Loucy (cell line): Measurements from ENCODE around the gene APBB3.

Experiments
- H2AFZ ChIP-seq: fragments of 200-600 bp; sonication (generic); 2 replicates; pipeline ENCODE4 v1.6.0; 2016; ENCODE audit warnings: antibody characterized with exemption, mild to moderate bottlenecking, low read length, moderate library complexity
- H3F3A ChIP-seq: fragments of 200-600 bp; 2 replicates; pipeline ENCODE4 v1.6.0; 2016; ENCODE audit warnings: antibody characterized with exemption, low read depth, mild to moderate bottlenecking
- H3K27me3 ChIP-seq: fragments of 200-600 bp; sonication (generic); 2 replicates; pipeline ENCODE4 v1.6.1; 2014; ENCODE audit warnings: low read length, mild to moderate bottlenecking; ENCODE audit not compliant: insufficient read depth, poor library complexity, severe bottlenecking
- H3K36me3 ChIP-seq: fragments of 200-600 bp; sonication (generic); 2 replicates; pipeline ENCODE4 v1.6.1; 2016; ENCODE audit warnings: low read length; ENCODE audit not compliant: insufficient read depth
- H3K4me1 ChIP-seq: fragments of 200-600 bp; sonication (generic); 2 replicates; pipeline ENCODE4 v1.5.1; 2014; ENCODE audit warnings: low read length, mild to moderate bottlenecking; ENCODE audit not compliant: insufficient read depth, poor library complexity, severe bottlenecking
- H3K4me2 ChIP-seq: fragments of 200-600 bp; sonication (generic); 2 replicates; pipeline ENCODE4 v1.6.0; 2014; ENCODE audit warnings: antibody characterized with exemption, low read length, low read depth, mild to moderate bottlenecking; ENCODE audit not compliant: poor library complexity, severe bottlenecking
- H3K4me3 ChIP-seq: fragments of 200-600 bp; sonication (generic); 2 replicates; pipeline ENCODE4 v1.5.1; 2014; ENCODE audit warnings: low read length, mild to moderate bottlenecking, mixed read lengths; ENCODE audit not compliant: poor library complexity, severe bottlenecking
- H3K79me2 ChIP-seq: fragments of 200-600 bp; sonication (generic); 2 replicates; pipeline ENCODE4 v1.6.1; 2014; ENCODE audit warnings: low read length; ENCODE audit not compliant: insufficient read depth
- H3K9ac ChIP-seq: fragments of 200-600 bp; sonication (generic); 2 replicates; pipeline ENCODE4 v1.6.0; 2014; ENCODE audit warnings: mild to moderate bottlenecking, low read depth, low read length, moderate library complexity; ENCODE audit not compliant: poor library complexity, severe bottlenecking
- H3K9me2 ChIP-seq: fragments of 200-600 bp; sonication (generic); replicated peaks from 2 replicates; pipeline ENCODE4 v1.6.1; 2016; ENCODE audit warnings: low read depth, low read length, mixed read lengths
- H3K9me3 ChIP-seq: fragments of 200-600 bp; sonication (generic); 2 replicates; pipeline ENCODE4 v1.6.1; 2014; ENCODE audit warnings: mild to moderate bottlenecking, antibody characterized with exemption, low read length, low read depth; ENCODE audit not compliant: insufficient read depth
- H4K20me1 ChIP-seq: fragments of 200-600 bp; sonication (generic); 2 replicates; pipeline ENCODE4 v1.6.0; 2014; ENCODE audit warnings: antibody characterized with exemption, low read length, mild to moderate bottlenecking; ENCODE audit not compliant: insufficient read depth, poor library complexity, severe bottlenecking
- EZH2phosphoT487 ChIP-seq: fragments of 200-600 bp; IDR thresholded peaks from 2 replicates; pipeline ENCODE4 v1.6.1; 2018; ENCODE audit warnings: antibody characterized with exemption, mild to moderate bottlenecking, moderate library complexity, borderline replicate concordance
- TF ChIP-seq, protein P1 (sequence below): fragments of 200-600 bp; sonication (generic); conservative IDR thresholded peaks from 2 replicates; pipeline ENCODE4 v1.5.1; 2014; ENCODE audit warnings: mild to moderate bottlenecking, antibody characterized with exemption, low read length

APBB3 gene

DNA sequence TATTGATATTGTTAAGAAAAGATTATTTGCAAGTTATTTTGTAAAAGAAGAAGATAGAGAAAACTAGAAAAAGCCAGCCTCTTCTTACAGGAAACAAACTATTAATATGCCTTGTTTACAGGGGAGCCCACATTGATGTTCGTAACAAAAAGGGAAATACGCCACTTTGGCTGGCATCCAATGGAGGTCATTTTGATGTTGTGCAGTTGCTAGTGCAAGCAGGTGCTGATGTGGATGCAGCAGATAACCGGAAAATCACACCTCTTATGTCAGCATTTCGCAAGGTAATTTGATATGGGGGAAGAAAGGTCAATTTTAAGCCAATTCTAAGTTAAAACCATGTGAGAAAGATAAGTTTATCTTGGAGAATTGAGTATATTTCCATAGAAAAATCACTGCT is 54.5 kb downstream of the APBB3 start:
- H3K4me2 ChIP-seq, result no peak overlapping the region
- no peaks in the 10 kb centered on the region for H3K4me1 ChIP-seq
- no peak overlapping the region for H3K4me3 ChIP-seq
- H3K9me2 ChIP-seq, result no peaks in the 10 kb centered on the region
- H2AFZ ChIP-seq, result no peak overlapping the region
- TF ChIP-seq, protein P1, sequence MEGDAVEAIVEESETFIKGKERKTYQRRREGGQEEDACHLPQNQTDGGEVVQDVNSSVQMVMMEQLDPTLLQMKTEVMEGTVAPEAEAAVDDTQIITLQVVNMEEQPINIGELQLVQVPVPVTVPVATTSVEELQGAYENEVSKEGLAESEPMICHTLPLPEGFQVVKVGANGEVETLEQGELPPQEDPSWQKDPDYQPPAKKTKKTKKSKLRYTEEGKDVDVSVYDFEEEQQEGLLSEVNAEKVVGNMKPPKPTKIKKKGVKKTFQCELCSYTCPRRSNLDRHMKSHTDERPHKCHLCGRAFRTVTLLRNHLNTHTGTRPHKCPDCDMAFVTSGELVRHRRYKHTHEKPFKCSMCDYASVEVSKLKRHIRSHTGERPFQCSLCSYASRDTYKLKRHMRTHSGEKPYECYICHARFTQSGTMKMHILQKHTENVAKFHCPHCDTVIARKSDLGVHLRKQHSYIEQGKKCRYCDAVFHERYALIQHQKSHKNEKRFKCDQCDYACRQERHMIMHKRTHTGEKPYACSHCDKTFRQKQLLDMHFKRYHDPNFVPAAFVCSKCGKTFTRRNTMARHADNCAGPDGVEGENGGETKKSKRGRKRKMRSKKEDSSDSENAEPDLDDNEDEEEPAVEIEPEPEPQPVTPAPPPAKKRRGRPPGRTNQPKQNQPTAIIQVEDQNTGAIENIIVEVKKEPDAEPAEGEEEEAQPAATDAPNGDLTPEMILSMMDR, result no peak
- TF ChIP-seq EZH2phosphoT487, result no peak
- no peaks in the 10 kb centered on the region for H3F3A ChIP-seq
- H3K79me2 ChIP-seq, result no peaks in the 10 kb centered on the region
- H3K27me3 ChIP-seq, result no peaks in the 10 kb centered on the region
- no peaks in the 10 kb centered on the region for H4K20me1 ChIP-seq
- H3K9me3 ChIP-seq, result no peaks in the 10 kb centered on the region
- H3K9ac ChIP-seq, result no peak overlapping the region
- H3K36me3 ChIP-seq, result peaks cover 98% of the 10 kb centered on the region
